Sciatic nerve (tissue), 2 donors: ENCODE results near the gene OR1N2. TPM values are rescaled to one million over a fixed set of nuclear protein-coding genes. Genes with fewer than 3 reads are reported as not detected.
"Not testable (repeated sequence)": the region's sequence is repeated elsewhere in the genome, so short reads cannot be mapped to it uniquely, and the experiment has no call there.

ENCODE experiments used
- ATAC-seq: fragments of 200-7000 bp; cut with Tn5 transposase; one replicate; pipeline ENCODE4 v1.9.1; 2020; ENCODE audit warnings: mild to moderate bottlenecking, moderate library complexity
- DNase-seq: peaks from one replicate; pipeline ENCODE4 v3.0.0-alpha.2; 2020; ENCODE audit warnings: low spot score
- intact Hi-C: fragments of 100-400 bp; cut with DNase I; formaldehyde crosslinking; loops from one replicate; pipeline ENCODE4 v1.14.2; 2022
- total RNA-seq: library from RNA; stranded (reverse); fragmentation: NEBNext Ultra II Directional; extraction: Animal tissue kit (Norgen Biotek cat#: 25700); gene quantifications from one replicate; pipeline ENCODE4 v1.2.1, GENCODE V29; 2021
- donor health status: DM: no; HTN: no; CAD: no.
- donor health status: DM: no; HTN: no; CAD: no.

The OR1N2 gene, protein sequence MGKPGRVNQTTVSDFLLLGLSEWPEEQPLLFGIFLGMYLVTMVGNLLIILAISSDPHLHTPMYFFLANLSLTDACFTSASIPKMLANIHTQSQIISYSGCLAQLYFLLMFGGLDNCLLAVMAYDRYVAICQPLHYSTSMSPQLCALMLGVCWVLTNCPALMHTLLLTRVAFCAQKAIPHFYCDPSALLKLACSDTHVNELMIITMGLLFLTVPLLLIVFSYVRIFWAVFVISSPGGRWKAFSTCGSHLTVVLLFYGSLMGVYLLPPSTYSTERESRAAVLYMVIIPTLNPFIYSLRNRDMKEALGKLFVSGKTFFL
- not detected for total RNA-seq

- intact Hi-C loops = no loop called here
- ATAC-seq (no peak), DNase-seq (no peak)
These were observed at the start of gene OR1N2 for GRCh38 chr9:122552812-122553211. OR1N2 (plus strand) TSS chr9:122553112; CDS start chr9:122553212, 100 bp downstream.

DNA sequence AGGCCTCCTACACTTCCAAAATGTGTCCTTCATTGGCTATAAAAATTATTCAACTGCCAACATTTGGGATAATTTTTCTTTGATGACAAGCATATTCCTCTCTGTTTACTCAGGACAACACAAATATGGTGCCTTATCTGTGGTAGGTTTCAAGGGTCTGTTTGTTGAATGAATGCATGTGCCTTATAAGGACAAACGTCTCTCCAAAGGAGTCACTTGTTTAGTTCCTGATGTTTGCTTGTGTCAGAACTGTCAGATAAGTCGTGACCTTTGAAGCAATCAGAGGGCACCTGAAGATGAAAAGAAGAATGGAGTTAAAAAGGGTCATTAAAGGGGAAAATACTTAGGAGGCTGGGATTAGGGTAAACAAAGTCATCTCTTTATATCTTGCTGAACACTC, 45.9 kb upstream of the OR1N2 start:
- intact Hi-C loops = no loop called here
- no peak for DNase-seq
- ATAC-seq = no peak

- DNase-seq = no peak
- intact Hi-C loops = no loop called here
- ATAC-seq = no peak
These were observed 42.4 kb upstream of the OR1N2 start, which contains the start of gene OR1J2 for GRCh38 chr9:122510502-122510901. OR1J2 (plus strand) TSS chr9:122510802; CDS start chr9:122510802, 0 bp downstream.

GRCh38 chr9:122518226-122518625, 34.7 kb upstream of the OR1N2 start:
- DNase-seq (no peak), ATAC-seq (no peak)
- intact Hi-C loops = no loop called here

DNA sequence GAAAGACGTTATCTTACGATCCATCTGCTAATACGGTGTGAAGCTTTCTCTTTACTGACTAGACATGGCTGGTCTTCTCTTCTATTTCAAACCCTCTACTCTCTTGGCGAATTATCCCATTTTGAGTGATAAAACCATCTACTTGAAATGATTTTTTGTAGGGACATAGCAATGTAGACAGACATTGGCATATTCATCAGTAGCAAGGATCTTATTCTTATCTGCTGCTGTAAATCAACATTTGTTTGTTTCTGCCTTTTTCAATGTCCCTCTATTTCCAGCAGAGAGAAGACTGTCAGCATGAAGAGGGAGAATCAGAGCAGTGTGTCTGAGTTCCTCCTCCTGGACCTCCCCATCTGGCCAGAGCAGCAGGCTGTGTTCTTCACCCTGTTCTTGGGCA, 34.1 kb upstream of the OR1N2 start, which contains the start of gene OR1J4:
Gene OR1J4, plus strand, starts transcription at position 301 of the 400 bp plus-strand sequence. Its CDS starts 0 bp downstream, at position 301.
- no peak for ATAC-seq
- DNase-seq = no peak
- intact Hi-C loops = no loop called here

GRCh38 chr9:122519376-122519775, 33.5 kb upstream of the OR1N2 start:
- ATAC-seq (no peak), DNase-seq (no peak)
- intact Hi-C loops = no loop called here

DNA sequence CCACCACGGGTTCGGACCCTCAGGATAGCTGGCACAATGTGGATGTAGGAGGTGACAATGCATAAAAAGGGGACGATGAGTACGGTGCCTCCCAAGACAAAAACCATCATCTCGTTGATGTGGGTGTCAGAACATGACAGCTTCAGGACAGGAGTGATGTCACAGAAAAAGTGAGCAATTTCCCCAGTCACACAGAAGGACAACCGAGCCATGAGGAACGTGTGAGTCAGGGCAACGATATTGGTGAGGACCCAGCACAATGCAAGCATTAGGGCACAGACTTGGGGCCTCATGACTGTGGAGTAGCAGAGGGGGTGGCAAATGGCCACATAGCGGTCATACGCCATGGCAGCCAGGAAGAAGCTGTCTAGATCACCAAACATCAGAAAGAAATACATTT, 26.3 kb upstream of the OR1N2 start:
- no peak for ATAC-seq
- DNase-seq = no peak
- intact Hi-C loops = no loop called here

- intact Hi-C loops = no loop called here
- ATAC-seq = no peak
- DNase-seq = no peak
These were observed 25.7 kb upstream of the OR1N2 start, which contains the start of gene OR1N1 for GRCh38 chr9:122527193-122527592. OR1N1 (minus strand) TSS chr9:122527293; CDS start chr9:122527293, 0 bp downstream.

DNA sequence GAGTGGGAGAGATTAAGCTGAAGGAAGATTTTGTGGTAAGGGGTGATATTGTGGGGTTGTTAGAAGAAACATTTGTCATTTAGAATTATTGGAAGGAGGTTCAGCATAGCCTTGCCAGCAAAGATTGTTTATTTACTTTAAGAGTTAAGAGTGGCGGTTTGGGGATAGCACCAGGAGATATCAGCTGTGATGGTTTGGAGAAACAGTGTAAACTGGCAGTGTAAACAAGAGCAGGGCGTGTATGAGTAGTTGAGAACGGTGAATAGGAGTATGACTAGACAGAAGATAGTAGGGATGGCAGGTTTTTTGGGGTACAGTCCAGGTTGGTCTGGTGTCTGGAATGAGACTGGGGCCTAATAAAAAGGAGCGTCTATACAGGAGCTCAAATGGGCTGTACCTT, 21.8 kb upstream of the OR1N2 start:
- intact Hi-C loops, DNase-seq, ATAC-seq: not testable (repeated sequence)

- intact Hi-C loops = no loop called here
- DNase-seq (no peak), ATAC-seq (no peak)
These were observed 16.8 kb upstream of the OR1N2 start for GRCh38 chr9:122536134-122536533.

- DNase-seq, ATAC-seq, intact Hi-C loops: not testable (repeated sequence)
These were observed 15.8 kb upstream of the OR1N2 start for GRCh38 chr9:122537066-122537465.

- intact Hi-C loops = no loop called here
- no peak for DNase-seq
- no peak for ATAC-seq
These were observed 14.2 kb upstream of the OR1N2 start for GRCh38 chr9:122538757-122539156.

DNA sequence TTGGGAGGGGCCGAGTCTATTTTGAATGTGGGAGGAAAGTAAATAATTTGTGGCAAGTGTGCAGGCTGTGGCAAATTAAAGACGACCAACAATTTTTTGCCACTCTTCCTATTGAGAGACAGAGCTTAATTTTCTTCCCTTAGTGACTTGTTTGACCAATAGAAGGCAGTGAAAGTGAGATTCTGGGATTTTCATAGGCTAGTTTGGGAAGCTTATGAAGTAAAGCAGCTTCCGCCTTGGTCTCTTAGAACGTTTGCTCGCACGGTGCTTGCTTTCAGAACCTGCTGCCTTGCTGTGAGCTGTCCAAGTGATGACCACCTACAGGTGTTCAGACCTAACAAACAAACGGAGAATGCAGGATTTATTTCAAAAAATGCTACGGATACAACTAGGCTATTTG, 6.7 kb upstream of the OR1N2 start:
- DNase-seq (no peak), ATAC-seq (no peak)
- intact Hi-C loops = no loop called here

GRCh38 chr9:122551371-122551770, 1.5 kb upstream of the OR1N2 start:
- ATAC-seq (no peak), DNase-seq (no peak)
- intact Hi-C loops = no loop called here

DNA sequence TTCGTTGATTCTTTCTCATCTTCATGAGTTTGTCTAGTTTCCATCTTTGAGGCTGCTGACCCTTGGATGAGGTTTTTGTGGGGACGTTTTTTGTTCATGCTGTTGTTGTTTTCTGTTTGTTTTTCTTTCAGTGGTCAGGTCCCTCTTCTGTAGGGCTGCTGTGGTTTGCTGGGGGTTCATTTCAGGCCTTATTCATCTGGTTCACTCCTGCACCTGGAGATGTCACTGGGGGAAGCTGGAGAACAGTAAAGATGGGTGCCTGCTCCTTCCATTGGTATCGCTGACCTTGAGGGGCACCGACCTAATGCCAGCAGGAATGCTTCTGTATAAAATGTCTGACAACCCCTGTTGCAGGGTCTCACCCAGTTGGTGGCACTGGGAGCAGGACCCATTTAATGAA, 8.5 kb downstream of the OR1N2 start:
- no peak for ATAC-seq
- no peak for DNase-seq
- intact Hi-C loops = no loop called here

- DNase-seq = no peak
- intact Hi-C loops = no loop called here
- no peak for ATAC-seq
These were observed 9.3 kb downstream of the OR1N2 start for GRCh38 chr9:122562134-122562760.

DNA sequence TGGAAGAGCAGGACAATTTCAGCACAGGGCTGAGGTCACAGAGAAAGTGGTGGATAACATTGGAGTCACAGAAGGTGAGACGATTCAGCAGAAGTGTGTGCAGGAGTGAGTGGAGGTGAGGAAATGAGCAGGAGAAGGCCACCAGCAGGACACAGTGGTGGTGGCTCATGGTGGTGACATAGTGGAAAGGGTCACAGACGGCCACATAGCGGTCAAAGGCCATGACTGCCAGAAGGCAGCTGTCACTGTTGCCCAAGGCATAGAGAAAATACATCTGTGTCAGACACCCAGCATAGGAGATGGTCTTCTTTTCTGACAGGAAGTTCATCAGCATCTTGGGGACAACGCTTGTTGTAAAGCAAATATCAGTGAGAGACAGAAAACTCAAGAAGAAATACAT, 15.0 kb downstream of the OR1N2 start:
- intact Hi-C loops = no loop called here
- no peak for ATAC-seq
- DNase-seq = no peak

DNA sequence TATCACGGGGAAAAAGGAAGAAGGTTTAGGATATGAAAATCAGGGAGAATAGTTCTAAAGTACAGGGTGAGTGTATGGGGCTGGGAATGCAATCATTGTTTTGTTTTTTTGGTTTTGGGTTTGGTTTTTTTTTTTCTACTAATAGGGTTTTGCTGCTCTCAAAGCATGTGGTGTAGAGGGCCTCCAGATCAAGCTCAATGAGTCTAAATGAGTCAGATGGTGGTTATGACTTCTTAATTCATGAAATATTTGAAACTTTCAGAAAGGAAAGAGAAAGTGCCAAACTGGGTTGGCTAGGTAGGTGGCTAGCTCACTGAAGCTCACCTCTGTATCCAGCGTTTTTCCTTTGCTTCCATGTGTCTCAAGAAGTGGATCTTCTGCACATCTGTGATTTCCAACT, 19.5 kb downstream of the OR1N2 start:
- intact Hi-C loops = no loop called here
- ATAC-seq (no peak), DNase-seq (no peak)

- no peak for ATAC-seq
- intact Hi-C loops = no loop called here
- DNase-seq = no peak
These were observed 27.0 kb downstream of the OR1N2 start for GRCh38 chr9:122579874-122580273.

- no peak for DNase-seq
- no peak for ATAC-seq
These were observed 27.4 kb downstream of the OR1N2 start for GRCh38 chr9:122580360-122580759.

More at GRCh38 chr9:122580360-122580759, 27.4 kb downstream of the OR1N2 start:
- intact Hi-C loops = no loop called here
